ENCODE results near the gene HK2. TPM values are rescaled to one million over a fixed set of nuclear protein-coding genes. Genes with fewer than 3 reads are reported as not detected.
A peak's percentile ranks its signal among the peaks of the same experiment; 100 is the strongest.
"Not testable (repeated sequence)": the region's sequence is repeated elsewhere in the genome, so short reads cannot be mapped to it uniquely, and the experiment has no call there.

HK2 gene
- total RNA-seq, 1 experiment from 2014 or later: 8.9 TPM

DNA sequence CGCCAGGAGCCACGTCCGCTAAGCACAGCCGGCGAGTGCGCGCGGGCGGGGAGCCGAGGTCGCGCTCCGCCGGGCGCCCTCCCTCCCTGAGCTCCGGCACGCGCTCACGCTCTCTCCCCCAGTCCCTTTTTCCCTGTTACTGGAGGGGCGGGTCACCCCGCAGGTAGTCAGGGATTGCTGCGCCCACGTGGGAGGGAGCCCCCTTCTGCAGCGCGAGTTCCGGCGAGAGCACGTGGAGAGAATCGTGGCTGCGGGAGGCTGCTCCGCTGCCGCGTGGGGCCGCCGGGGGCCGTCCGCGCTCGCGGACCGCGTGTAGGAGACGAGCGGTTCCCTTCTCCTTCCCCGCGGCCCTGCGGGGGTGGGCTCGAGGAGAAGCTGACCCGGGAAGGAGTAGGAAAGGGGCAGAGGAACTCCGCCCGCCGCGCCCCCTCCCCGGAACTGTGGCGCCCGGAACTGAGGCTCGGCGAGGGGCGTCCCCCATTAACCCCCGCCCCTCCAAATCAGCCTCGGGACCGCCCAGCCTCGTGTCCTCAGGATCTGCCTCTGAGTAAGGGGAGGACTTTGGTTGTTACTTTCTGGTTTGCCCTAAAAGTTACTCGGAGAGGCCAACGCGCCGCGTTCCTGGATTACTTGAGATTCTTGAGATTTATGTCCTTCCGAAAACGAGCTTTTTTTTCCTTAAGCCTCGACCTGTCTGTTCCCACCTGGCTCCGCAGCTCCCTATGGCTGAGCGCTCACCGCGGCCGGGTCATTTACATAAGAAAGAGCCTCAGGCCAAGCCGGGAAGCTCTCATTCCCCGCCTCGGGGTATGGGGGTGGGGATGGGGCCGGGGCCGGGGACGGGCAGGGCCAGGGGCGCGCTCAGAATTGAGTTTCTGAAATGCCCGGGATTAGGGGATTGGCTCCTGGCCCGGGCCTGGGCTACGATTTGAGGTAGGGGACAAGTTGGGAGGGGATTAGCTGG lies 1.1 kb downstream of the HK2 start:
- DNase-seq (ENCODE audit: low read depth): peak; percentile 82

DNA sequence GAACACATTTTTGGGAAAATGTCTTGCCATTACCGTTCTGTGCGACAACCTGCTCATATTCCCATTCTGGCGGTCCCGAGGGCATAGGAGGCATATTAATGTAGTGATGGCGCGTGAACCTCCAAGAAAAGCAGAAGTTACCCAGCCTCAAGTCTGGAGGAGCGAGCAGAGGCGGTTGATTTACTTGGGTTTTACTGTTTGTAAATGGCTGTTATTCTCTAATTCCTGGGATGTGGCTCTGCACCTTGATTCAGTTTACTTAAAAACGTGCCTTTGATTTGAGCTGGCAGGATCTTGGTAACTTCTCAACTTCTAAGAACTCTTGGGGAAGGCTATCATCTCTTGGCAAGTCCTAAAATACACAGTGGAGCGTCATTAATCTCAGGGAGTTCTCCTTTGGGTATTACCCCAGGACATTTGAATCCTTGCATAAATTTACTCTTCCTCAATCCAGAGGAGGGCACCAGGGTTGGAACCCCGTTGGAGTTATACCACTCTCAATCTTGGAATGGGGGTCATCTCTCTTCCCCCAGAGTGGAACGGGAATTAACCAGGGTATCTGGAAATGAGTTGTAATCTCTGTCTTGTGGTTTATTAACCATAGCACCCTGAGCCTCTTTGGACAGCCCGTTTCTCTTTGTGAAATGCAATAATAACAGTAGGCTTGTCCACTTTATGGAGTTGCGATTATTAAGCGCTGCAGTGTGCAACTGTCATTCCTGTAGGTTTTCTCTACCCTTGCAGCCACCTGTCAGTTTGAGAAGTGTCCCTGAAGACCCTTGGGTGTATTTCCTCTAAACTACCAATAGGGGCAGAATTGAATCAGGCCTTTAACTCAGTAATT lies 2.1 kb downstream of the HK2 start:
- DNase-seq (ENCODE audit: low read depth): peak; percentile 43

DNA sequence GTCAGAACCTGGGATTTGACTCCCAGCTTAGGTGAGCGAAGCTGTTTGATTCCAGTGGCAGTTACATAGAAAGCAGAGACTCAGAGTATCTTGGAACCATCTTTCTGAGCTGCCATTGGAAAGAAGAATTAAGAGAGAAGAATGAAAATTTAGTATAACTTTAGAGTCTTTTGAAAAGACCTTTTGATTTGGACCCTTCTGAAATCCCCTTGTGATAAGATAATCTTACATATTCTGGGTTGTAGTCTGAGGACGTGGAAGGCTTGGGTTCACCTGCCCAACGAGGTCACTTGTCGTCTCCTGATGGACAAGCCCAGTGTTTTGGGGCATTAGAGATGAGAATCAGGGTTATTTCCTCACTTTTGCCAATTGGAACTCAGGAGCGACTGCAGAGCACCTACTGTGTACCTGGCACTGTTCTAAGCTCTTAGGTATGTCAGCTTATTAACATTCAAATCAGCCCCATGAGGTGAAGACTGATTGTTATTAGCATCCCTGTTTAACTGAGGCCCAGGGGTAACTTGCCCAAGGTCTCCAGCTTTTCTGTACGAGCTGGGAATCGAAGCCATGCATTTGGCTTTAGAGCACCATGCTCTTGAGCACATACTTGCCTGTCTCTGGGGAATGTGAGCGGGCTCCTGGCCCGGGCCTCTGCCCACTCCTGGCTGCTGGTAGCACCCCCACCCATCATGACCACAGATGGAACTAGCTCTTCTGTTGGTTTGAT lies 2.9 kb downstream of the HK2 start:
- no peak for DNase-seq (ENCODE audit: low read depth)

DNA sequence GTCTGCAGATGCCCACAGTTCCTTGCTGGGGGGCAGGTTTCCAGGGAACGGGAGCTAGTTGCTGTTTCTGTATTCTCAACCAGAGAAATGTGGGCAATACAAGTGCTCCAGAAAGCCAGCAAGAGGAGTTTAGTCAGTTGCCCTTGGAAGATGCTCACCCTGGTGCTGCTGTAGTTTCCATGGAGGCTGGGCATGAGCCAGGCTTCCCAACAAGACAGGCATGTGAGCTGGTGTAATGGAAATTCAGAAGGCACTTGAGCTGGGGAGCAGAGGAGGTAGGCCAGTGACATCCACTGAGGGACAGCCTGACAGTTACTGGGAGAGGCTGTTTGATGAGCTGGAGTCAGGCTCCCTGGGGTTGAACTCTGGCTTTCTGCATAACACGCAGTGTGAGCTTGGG lies 7.7 kb downstream of the HK2 start:
- no peak for DNase-seq (ENCODE audit: low read depth)

- peak; percentile 88 for DNase-seq (ENCODE audit: low read depth)
These were observed 9.5 kb downstream of the HK2 start for GRCh38 chr2:74843433-74843832.

GRCh38 chr2:74843899-74844298 lies 10.0 kb downstream of the HK2 start:
- peak; percentile 84 for DNase-seq (ENCODE audit: low read depth)

- DNase-seq (ENCODE audit: low read depth): no peak
These were observed 10.8 kb downstream of the HK2 start for GRCh38 chr2:74844752-74845151.

- peak; percentile 96 for DNase-seq (ENCODE audit: low read depth)
These were observed 11.4 kb downstream of the HK2 start for GRCh38 chr2:74845217-74845751.

DNA sequence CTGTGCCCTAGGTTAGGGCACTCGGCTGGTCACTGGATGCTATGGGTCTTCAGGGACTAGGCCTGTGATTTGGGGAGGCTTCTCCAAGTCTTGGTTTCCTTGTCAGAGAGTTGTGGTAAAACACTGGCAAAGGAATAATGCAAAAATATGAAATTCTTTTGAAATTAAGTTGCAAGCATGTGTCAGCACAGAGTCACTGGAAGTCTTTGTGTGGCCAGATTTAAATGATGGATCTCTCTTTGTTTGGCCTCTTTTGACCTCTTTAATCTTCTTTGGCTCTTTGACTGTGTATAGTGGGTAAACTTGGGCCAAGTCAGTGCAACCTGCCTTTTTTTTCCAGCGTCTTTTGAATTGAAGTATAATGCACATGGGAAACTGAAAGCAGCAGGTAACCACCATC lies 12.1 kb downstream of the HK2 start:
- no peak for DNase-seq (ENCODE audit: low read depth)

- no peak for DNase-seq (ENCODE audit: low read depth)
These were observed 12.6 kb downstream of the HK2 start for GRCh38 chr2:74846481-74846880.

GRCh38 chr2:74847070-74847858 lies 13.3 kb downstream of the HK2 start:
- DNase-seq (ENCODE audit: low read depth): no peak

DNA sequence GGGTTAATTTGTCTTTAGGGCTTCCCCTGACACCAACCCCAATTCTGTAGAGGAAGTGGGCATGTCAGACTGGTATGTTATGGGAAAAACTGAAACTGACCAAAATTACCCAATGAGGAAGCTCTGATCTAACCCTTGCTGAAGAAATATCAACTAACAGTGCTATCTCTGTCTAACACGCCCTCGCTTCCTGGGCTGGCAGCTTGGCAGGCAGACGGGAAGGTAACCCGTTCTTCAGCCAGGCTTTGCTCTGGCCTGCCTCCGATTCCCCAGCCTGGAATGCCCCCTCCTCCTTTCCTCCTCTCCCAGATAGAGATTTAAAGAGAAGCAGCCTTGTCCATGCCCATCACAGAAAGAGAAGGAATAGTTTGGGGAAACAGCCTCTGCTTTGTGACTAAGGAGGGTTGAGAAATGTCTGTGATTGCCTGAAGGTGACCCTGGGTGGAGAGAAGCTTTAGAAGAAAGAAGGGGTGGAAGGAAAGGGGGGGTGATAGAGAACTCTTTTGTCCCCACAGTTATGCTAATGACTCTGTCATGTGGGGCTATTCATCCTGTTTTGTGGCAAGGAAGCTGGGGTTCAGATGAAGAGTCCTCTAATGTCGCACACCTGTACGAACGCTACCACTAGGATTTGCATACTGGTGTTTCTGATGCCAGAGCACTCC lies 15.4 kb downstream of the HK2 start:
- peak; percentile 71 for DNase-seq (ENCODE audit: low read depth)

DNA sequence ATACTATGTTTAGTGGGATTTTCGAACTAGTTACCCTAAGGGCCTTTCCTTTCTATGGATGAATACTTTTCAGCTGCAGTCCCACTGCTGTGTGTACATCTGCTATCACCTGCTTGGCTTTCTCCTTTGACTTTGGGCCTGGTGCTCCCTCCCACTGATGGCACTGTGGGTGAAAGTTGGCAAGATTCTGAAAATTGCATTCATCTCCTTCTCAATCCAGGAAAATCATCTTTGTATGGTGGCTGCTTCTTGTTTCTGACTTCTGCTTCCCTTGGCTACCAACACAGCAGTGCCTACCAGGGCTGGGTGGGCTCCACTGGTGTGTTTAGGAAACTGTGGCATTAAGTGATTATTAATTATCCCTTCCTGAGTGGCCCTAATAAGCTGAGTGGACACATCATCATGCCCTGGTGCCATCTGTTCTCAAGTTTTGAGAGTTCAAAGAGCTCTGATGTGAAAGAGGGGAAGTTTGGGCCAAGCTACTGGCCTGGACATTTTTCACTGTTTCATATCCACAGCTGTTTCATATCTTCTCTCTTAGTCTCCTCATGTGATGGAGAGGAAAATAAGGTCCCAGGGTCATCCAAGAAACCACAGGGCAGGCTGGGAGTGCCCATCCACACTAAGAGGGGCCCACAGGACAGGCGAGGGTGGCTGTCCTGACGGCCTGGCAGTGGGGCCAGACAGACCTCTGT lies 16.7 kb downstream of the HK2 start:
- no peak for DNase-seq (ENCODE audit: low read depth)

DNA sequence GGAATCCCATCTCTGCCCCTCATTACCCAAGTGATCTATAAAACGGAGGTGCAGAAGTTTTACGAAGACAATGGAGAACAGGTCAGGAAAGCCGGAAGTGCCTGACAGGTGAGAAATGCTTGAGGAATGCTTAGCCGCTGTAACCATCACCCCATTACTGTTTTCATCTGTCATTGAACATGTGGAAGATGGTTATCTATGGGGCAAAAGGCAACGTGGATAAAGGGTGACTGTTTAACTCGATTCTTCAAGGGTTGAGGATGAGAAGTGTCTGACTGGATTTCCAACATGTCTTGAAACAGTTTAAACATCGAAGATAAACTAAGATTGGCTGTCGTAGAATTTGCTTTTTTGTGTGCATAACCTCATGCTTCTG lies 17.3 kb downstream of the HK2 start:
- DNase-seq (ENCODE audit: low read depth): peak; percentile 59

DNA sequence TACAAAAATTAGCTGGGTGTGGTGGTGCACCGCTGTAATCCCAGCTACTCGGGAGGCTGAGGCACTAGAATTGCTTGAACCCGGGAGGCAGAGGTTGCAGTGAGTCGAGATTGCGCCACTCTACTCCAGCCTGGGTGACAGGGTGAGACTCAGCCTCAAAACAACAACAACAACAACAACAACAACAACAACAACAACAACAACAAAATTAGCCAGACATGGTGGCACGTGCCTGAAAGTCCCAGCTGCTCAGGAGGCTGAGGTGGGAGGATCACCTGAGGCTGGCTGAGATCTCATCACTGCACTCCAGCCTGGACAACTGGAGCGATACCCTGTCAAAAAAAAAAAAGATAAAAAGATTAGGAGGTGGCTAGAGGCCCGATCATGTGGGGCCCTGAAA lies 19.4 kb downstream of the HK2 start:
- DNase-seq (ENCODE audit: low read depth): not testable (repeated sequence)

DNA sequence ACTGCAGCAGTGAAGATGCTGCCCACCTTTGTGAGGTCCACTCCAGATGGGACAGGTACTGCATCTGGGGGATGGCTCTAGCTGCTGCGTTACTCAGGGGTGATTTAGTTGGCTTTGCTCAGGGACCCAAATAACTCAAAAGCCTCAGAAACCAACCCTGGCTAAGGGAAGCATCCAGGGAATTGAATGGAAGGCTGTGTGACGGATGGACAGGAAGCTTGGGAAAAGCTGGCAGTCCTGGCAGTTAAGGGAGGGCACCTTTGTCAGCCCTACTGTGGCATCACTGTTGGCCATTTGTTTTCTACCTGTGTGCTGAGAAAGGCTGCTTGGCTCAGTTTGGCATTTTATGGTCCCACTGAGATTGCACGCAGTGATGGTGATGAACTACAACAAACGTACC lies 20.5 kb downstream of the HK2 start:
- DNase-seq (ENCODE audit: low read depth): no peak

GRCh38 chr2:74855114-74855707 lies 21.3 kb downstream of the HK2 start:
- not testable (repeated sequence) for DNase-seq (ENCODE audit: low read depth)

DNA sequence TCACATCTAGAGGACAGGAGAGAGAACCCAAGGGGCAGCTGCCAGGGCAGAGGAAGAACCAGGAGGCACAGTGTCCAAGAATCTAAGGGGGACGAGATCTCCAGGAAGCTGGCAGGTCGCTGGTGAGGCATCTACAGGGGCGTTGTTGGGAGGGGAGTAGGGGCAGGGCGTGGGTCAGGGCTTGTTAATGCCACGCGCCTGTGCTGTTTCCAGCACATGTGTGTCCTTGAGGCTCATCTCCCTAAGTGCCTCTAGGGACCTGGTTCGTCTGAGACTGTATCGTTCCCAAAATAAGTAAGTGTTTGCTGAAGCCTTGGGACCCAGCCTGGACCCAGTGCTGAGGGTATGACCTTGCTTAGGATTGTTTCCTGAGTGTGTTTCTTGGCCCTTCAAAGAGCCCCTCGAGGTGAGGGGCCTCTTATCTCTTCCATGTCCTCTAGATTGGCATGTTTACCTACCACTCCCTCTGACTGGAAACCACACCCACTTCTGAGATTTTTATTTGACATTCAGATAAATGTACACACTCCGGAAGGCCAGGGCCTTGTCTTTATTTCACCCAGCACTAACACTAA lies 22.2 kb downstream of the HK2 start:
- DNase-seq (ENCODE audit: low read depth): no peak

- DNase-seq (ENCODE audit: low read depth): no peak
These were observed 22.7 kb downstream of the HK2 start for GRCh38 chr2:74856599-74856998.
